GM18519 (cell line): ENCODE data around the gene NUP58.

Source experiments
- ATAC-seq: cut with Tn5 transposase; IDR thresholded peaks from one replicate; pipeline ENCODE4 v1.9.1; 2021; ENCODE audit warnings: mild to moderate bottlenecking, moderate library complexity; ENCODE audit not compliant: unreplicated experiment, low FRiP score

NUP58 gene

DNA sequence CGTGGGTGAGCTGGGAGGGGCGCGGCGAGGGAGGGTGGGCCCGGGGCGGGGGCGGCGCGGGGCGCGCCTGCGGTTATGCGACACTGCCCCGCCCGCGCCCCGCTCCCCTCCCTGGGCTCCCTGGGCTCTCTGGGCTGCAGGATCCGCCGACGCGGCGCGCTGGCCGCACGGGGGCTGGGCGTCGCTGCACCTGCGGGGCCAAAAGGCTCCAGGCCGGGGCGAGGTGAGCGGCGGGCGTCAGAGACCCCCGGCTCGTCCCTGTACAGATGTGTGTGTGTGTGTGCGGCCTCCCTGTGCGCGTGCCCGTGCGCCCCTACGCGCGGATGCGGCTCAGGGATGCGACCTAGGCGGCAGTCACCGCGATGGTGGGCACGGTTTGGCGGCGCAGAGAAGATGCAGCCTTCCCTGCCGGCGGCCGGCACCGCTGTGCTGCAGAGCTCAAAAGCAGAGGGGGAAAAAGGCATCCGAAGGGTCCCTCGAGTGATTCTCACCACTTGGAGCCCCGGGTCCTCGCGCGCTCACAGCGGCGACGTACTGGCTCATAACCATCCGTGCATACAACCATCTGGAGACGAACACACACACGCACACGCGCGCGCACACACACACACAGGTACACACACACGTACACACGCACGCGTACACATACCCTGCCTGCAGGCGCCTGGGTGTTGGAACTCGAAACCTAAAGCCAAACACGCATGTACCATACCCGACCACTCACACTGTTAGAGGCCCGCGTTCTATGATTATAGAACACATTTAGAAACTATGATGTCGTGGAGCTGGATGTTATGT is 71.1 kb downstream of the NUP58 start:
- no peak for ATAC-seq

DNA sequence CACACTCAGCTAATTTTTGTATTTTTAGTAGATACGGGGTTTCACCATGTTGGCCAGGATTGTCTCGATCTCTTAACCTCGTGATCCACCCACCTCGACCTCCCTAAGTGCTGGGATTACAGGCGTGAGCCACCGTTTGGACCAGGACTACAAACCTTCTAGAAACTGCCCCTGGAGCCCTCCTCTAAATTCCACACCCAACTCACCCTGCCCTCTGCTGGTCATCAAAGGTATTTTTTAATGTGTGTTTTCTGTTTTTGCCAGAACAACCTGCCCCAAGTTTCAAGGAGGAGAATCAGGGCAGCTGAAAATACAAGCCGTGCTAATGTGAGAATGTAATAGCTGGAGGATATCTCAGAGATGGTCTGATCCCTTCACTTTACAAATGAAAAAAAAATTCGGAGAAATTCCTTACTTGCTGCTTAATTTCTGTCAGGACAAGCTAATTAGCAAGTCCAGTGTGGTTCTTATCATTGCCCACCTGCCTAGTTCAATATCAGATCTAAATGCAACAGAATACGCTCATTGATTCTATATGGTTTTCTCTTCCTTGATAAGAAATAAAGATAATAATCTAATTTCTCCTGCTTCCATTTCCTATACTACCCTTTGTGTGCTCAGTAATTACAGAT is 74.4 kb downstream of the NUP58 start:
- ATAC-seq = no peak

DNA sequence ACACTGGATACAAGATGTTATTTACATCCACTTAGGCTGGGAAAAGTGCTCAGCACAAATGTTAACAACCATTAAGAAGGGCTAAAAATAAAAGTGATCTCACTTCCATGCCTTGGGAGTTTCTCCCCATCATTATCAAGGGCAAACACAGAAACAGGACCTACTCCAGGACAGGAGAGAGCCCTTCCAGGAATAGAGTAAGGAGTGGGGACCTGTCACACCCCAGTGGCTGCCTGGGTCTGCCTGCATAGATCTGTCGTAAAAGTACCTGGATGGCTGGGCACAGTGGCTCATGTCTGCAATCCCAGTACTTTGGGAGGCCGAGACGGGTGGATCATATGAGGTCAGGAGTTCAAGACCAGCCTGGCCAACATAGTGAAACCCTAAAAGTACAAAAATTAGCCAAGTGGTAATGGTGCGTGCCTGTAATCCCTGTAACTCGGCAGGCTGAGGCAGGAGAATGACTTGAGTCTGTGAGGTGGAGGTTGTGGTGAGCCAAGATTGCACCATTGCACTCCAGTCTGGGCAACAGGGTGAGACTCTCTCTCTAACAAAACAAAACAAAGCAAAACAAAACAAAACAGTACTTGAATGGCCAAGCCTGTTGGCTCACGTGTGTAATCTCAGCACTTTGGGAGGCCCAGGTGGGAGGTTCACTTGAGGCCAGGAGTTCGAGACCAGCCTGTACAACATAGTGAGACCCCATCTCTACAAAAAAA is 76.0 kb downstream of the NUP58 start:
- no peak for ATAC-seq

DNA sequence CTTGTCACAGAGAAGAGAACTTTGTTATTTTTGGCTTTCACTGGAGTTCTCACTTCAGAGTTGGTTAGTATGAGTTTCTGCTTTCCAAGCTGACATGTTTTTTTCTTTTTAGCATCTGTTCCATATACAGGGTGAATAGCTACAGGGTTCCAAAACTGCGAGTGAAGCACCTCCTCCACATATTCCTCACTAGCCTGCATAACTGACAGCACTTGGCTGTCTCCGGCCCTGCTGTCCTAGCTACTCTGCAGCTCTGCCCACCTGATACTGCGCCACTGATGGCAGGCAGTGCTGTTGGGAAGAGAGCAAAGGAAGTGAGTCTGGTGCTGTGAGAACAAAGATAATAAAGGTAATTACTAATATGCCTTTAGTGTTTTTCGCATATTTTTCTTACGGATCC is 77.1 kb downstream of the NUP58 start:
- no peak for ATAC-seq

DNA sequence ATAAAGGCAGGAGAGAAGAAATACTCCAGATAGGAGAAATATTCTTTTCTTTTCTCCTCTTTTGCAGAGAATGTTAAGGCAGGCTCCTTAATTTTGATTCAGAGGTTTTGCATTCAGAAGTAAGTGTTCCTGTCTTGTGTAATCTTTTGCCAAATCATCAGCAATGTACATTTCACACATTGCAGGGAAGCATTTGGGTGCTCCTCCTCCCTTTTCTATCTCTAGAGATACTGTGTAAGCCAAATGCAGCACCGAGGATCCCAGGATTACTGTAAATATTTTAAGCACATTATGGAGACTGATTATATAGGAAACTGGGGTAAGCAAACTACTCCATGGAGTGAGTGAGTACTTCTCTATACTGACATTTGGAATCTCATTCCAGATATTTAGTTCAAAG is 77.6 kb downstream of the NUP58 start:
- no peak for ATAC-seq

DNA sequence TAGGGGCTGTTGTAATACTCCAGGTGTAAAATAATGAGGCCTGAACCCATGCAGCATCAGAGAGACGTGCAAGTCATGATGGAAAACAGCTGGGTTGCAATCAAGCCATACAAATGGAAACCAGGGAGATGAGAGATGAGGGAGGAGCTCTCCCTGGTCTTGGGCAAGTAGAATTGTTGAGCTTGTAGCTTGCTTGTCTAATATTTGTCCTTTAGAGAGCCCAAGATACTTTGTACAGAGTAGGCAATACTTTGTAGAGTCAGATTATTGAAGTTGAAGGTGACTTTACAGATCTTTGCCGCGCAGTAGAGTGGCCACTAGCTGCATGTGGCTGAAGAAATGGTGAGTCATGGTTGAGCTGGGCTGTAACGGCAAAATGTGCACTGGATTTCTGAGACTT is 78.7 kb downstream of the NUP58 start:
- no peak for ATAC-seq

- ATAC-seq = no peak
Observed at GRCh38 chr13:25380741-25381324, 79.4 kb downstream of the NUP58 start.

GRCh38 chr13:25384758-25385410 is 83.5 kb downstream of the NUP58 start:
- ATAC-seq = no peak

- no peak for ATAC-seq
Observed at GRCh38 chr13:25391932-25392331, 90.5 kb downstream of the NUP58 start.
